ENCODE data around the gene UHMK1.
"Not testable (repeated sequence)": the region's sequence is repeated elsewhere in the genome, so short reads cannot be mapped to it uniquely, and the experiment has no call there.

DNA sequence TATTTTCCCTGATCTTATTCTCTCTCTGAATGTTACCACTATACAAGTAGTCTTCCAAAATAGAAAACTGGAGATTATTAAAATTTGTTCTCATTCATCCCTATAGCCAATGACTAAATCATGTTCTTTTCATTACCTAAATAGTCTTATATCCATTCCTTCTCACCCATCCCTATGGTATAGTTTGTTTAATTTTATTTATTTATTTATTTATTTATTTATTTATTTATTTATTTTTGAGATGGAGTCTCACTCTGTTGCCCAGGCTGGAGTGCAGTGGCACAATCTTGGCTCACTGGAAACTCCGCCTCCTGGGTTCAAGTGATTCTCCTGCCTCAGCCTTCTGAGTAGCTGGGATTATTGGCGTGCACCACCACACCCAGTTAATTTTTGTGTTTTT is 35.2 kb upstream of the UHMK1 start:
- TF ChIP-seq, protein P1, sequence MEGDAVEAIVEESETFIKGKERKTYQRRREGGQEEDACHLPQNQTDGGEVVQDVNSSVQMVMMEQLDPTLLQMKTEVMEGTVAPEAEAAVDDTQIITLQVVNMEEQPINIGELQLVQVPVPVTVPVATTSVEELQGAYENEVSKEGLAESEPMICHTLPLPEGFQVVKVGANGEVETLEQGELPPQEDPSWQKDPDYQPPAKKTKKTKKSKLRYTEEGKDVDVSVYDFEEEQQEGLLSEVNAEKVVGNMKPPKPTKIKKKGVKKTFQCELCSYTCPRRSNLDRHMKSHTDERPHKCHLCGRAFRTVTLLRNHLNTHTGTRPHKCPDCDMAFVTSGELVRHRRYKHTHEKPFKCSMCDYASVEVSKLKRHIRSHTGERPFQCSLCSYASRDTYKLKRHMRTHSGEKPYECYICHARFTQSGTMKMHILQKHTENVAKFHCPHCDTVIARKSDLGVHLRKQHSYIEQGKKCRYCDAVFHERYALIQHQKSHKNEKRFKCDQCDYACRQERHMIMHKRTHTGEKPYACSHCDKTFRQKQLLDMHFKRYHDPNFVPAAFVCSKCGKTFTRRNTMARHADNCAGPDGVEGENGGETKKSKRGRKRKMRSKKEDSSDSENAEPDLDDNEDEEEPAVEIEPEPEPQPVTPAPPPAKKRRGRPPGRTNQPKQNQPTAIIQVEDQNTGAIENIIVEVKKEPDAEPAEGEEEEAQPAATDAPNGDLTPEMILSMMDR (IDR thresholded peaks at IDR 0.05; ENCODE audit: low read length), result not testable (repeated sequence)
- not testable (repeated sequence) for TF ChIP-seq EZH2 (optimal IDR thresholded peaks at IDR 0.05; ENCODE audit: low read depth, low read length)

All from MM.1S (cell line).